GM19372 (cell line): Measurements from ENCODE around the gene HOXB3.

Experiments
- ATAC-seq: cut with Tn5 transposase; IDR thresholded peaks from one replicate; pipeline ENCODE4 v1.9.1; 2021; ENCODE audit warnings: mild to moderate bottlenecking, low read depth, moderate library complexity; ENCODE audit not compliant: unreplicated experiment

The HOXB3 gene

GRCh38 chr17:48532261-48532660 lies 57.8 kb downstream of the HOXB3 start:
- no peak for ATAC-seq

GRCh38 chr17:48530887-48531272 lies 59.2 kb downstream of the HOXB3 start, which contains the start of gene HOXB1:
Gene HOXB1 (minus strand): TSS chr17:48531011. CDS start chr17:48530904, 107 bp downstream.
- ATAC-seq, result no peak

- no peak for ATAC-seq
Measured at GRCh38 chr17:48530208-48530886, 59.7 kb downstream of the HOXB3 start.

- no peak for ATAC-seq
Measured at GRCh38 chr17:48529683-48530009, 60.4 kb downstream of the HOXB3 start.

- ATAC-seq, result no peak
Measured at GRCh38 chr17:48528936-48529682, 60.9 kb downstream of the HOXB3 start.

GRCh38 chr17:48528153-48528935 lies 61.7 kb downstream of the HOXB3 start:
- ATAC-seq, result no peak

- no peak for ATAC-seq
Measured at GRCh38 chr17:48527547-48527932, 62.5 kb downstream of the HOXB3 start.

GRCh38 chr17:48526608-48527546 lies 63.2 kb downstream of the HOXB3 start:
- no peak for ATAC-seq

- ATAC-seq, result no peak
Measured at GRCh38 chr17:48523010-48523409, 67.0 kb downstream of the HOXB3 start.

GRCh38 chr17:48522031-48522653 lies 67.9 kb downstream of the HOXB3 start:
- no peak for ATAC-seq

GRCh38 chr17:48520631-48521079 lies 69.4 kb downstream of the HOXB3 start:
- ATAC-seq, result no peak

GRCh38 chr17:48519427-48519826 lies 70.6 kb downstream of the HOXB3 start:
- ATAC-seq, result no peak

GRCh38 chr17:48517478-48517877 lies 72.6 kb downstream of the HOXB3 start:
- ATAC-seq, result no peak

GRCh38 chr17:48515925-48516900 lies 73.8 kb downstream of the HOXB3 start:
- no peak for ATAC-seq

- ATAC-seq, result no peak
Measured at GRCh38 chr17:48514477-48514876, 75.6 kb downstream of the HOXB3 start.

GRCh38 chr17:48513666-48514455 lies 76.2 kb downstream of the HOXB3 start:
- ATAC-seq, result no peak

- no peak for ATAC-seq
Measured at GRCh38 chr17:48513097-48513496, 76.9 kb downstream of the HOXB3 start.
